Measurements from ENCODE around the gene TPSAB1. TPM values are rescaled to one million over a fixed set of nuclear protein-coding genes. Genes with fewer than 3 reads are reported as not detected.

The TPSAB1 gene
- total and polyA plus RNA-seq, 9 donors = 0.83 to 16.2 (median 8.3) TPM; not detected in 2

- Histone ChIP-seq H3K27ac (no peak overlapping the region), H3K36me3 (no peaks in the 10 kb centered on the region), H3K27me3 (peaks cover 3% of the 10 kb centered on the region), H3K4me1 (ENCODE audit: insufficient read depth) (no peaks in the 10 kb centered on the region), H3K4me3 (no peak overlapping the region), H3K9me3 (no peaks in the 10 kb centered on the region)
- no peak for DNase-seq
- TF ChIP-seq EP300 (IDR thresholded peaks at IDR 0.05) (no peak), CTCF (IDR thresholded peaks at IDR 0.05) (no peak), POLR2A (IDR thresholded peaks at IDR 0.05) (no peak)
- WGBS, 3 donors = 15 to 25% (median 21%) methylated on average over 39 to 40 of the region's 40 CpGs
- intact Hi-C loops (cut with DNase I) = no loop called here
Measured at GRCh38 chr16:1287982-1288670, 47.6 kb downstream of the TPSAB1 start.

GRCh38 chr16:1288813-1289476 lies 48.4 kb downstream of the TPSAB1 start:
- no peak for DNase-seq
- H3K36me3 ChIP-seq = no peaks in the 10 kb centered on the region
- H3K4me1 ChIP-seq (ENCODE audit: insufficient read depth) = no peaks in the 10 kb centered on the region
- H3K4me3 ChIP-seq = no peak overlapping the region
- WGBS, 3 donors = 27 to 31% (median 30%) methylated on average over 15 to 20 of the region's 20 CpGs
- H3K27me3 ChIP-seq = peaks cover 3% of the 10 kb centered on the region
- H3K27ac ChIP-seq = no peak overlapping the region
- no peaks in the 10 kb centered on the region for H3K9me3 ChIP-seq
- intact Hi-C loops (cut with DNase I) = no loop called here
- no peak for TF ChIP-seq EP300 (IDR thresholded peaks at IDR 0.05)
- TF ChIP-seq POLR2A (IDR thresholded peaks at IDR 0.05) = no peak
- no peak for TF ChIP-seq CTCF (IDR thresholded peaks at IDR 0.05)

- TF ChIP-seq EP300 (IDR thresholded peaks at IDR 0.05) = no peak
- TF ChIP-seq CTCF (IDR thresholded peaks at IDR 0.05) = no peak
- no peak for TF ChIP-seq POLR2A (IDR thresholded peaks at IDR 0.05)
- DNase-seq = no peak
- Histone ChIP-seq H3K9me3 (no peaks in the 10 kb centered on the region), H3K27ac (no peak overlapping the region), H3K36me3 (no peaks in the 10 kb centered on the region), H3K4me1 (ENCODE audit: insufficient read depth) (no peaks in the 10 kb centered on the region), H3K4me3 (no peak overlapping the region), H3K27me3 (peaks cover 3% of the 10 kb centered on the region)
- intact Hi-C loops (cut with DNase I) = no loop called here
- 9 to 20% (median 15%) methylated on average over 17 of the region's 17 CpGs for WGBS, 3 donors
Measured at GRCh38 chr16:1289477-1289866, 49.0 kb downstream of the TPSAB1 start.

DNA sequence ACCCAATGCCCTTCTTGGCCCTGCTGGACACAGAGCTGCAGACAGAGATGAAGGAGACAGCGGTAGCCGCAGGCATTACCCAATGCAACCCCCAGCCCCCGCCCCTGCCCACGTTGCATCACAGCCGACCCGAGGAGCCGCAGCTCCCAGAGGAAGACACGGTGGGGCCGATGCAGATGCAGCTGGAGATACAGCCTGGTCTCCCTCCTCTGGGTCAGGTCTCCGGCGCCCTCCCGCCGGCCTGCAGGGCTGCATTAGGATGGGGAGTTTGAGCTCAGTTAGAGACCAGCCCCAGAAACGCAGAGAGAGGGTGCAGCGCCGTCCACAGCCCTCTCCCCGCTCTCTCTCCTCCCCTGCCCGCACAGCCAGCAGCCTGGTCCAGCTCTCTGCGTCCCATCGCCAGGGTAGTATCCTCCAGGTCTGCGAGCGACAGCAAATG lies 49.6 kb downstream of the TPSAB1 start:
- H3K4me1 ChIP-seq (ENCODE audit: insufficient read depth) = no peaks in the 10 kb centered on the region
- H3K9me3 ChIP-seq = no peaks in the 10 kb centered on the region
- DNase-seq = no peak
- 15 to 35% (median 21%) methylated on average over 17 to 22 of the region's 22 CpGs for WGBS, 3 donors
- peaks cover 3% of the 10 kb centered on the region for H3K27me3 ChIP-seq
- H3K4me3 ChIP-seq = no peak overlapping the region
- H3K27ac ChIP-seq = no peak overlapping the region
- H3K36me3 ChIP-seq = no peaks in the 10 kb centered on the region
- TF ChIP-seq EP300 (IDR thresholded peaks at IDR 0.05) (no peak), POLR2A (IDR thresholded peaks at IDR 0.05) (no peak), CTCF (IDR thresholded peaks at IDR 0.05) (no peak)
- intact Hi-C loops (cut with DNase I) = no loop called here

Data from ovary (tissue), 9 donors.